Measurements from ENCODE around the gene SNTG2. TPM values are rescaled to one million over a fixed set of nuclear protein-coding genes. Genes with fewer than 3 reads are reported as not detected.
"Not testable (repeated sequence)": the region's sequence is repeated elsewhere in the genome, so short reads cannot be mapped to it uniquely, and the experiment has no call there.

Gene SNTG2
- total RNA-seq, 2 donors from 2014 or later: 2.0 to 5.0 TPM

GRCh38 chr2:1101982-1102590, 151.4 kb downstream of the SNTG2 start:
- H3K4me3 ChIP-seq: no peak overlapping the region

GRCh38 chr2:1104364-1104763, 153.7 kb downstream of the SNTG2 start:
- no peak overlapping the region for H3K4me3 ChIP-seq
- no peak for DNase-seq (ENCODE audit: low spot score)
- no peaks in the 10 kb centered on the region for H3K9me3 ChIP-seq
- TF ChIP-seq POLR2A (IDR thresholded peaks at IDR 0.05) (no peak), CTCF (IDR thresholded peaks at IDR 0.05) (no peak), POLR2AphosphoS5 (IDR thresholded peaks at IDR 0.05) (no peak)
- H3K27me3 ChIP-seq (replicated peaks; ENCODE audit: insufficient read depth): no peaks in the 10 kb centered on the region
- intact Hi-C loops (cut with DNase I): no loop called here
- no peaks in the 10 kb centered on the region for H3K4me1 ChIP-seq (replicated peaks)
- 40% methylated on average over 8 of the region's 8 CpGs for WGBS
- H3K27ac ChIP-seq: no peak overlapping the region
- no peaks in the 10 kb centered on the region for H3K36me3 ChIP-seq

More at GRCh38 chr2:1101982-1102590, 151.4 kb downstream of the SNTG2 start:
- intact Hi-C loops (cut with DNase I): no loop called here
- DNase-seq (ENCODE audit: low spot score): no peak
- Histone ChIP-seq H3K36me3 (no peaks in the 10 kb centered on the region), H3K27me3 (replicated peaks; ENCODE audit: insufficient read depth) (no peaks in the 10 kb centered on the region), H3K4me1 (replicated peaks) (no peaks in the 10 kb centered on the region), H3K27ac (no peak overlapping the region), H3K9me3 (no peaks in the 10 kb centered on the region)
- WGBS: 79% methylated on average over 16 of the region's 16 CpGs
- TF ChIP-seq CTCF (IDR thresholded peaks at IDR 0.05) (no peak), POLR2AphosphoS5 (IDR thresholded peaks at IDR 0.05) (no peak), POLR2A (IDR thresholded peaks at IDR 0.05) (no peak)

- intact Hi-C loops (cut with DNase I); DNase-seq (ENCODE audit: low spot score); H3K9me3 ChIP-seq; H3K36me3 ChIP-seq; H3K4me1 ChIP-seq (replicated peaks); H3K4me3 ChIP-seq; H3K27ac ChIP-seq; H3K27me3 ChIP-seq (replicated peaks; ENCODE audit: insufficient read depth): not testable (repeated sequence)
- WGBS: 89% methylated on average over 14 of the region's 14 CpGs
Measured at GRCh38 chr2:1106344-1106743, 155.7 kb downstream of the SNTG2 start.

GRCh38 chr2:1115843-1116539, 165.3 kb downstream of the SNTG2 start:
- Histone ChIP-seq H3K9me3 (no peaks in the 10 kb centered on the region), H3K4me3 (no peak overlapping the region), H3K36me3 (no peaks in the 10 kb centered on the region), H3K27ac (no peak overlapping the region), H3K4me1 (replicated peaks) (no peaks in the 10 kb centered on the region), H3K27me3 (replicated peaks; ENCODE audit: insufficient read depth) (no peaks in the 10 kb centered on the region)
- no peak for TF ChIP-seq POLR2AphosphoS5 (IDR thresholded peaks at IDR 0.05)
- TF ChIP-seq POLR2A (IDR thresholded peaks at IDR 0.05): no peak
- no peak for TF ChIP-seq CTCF (IDR thresholded peaks at IDR 0.05)
- intact Hi-C loops (cut with DNase I): no loop called here
- 67% methylated on average over 11 of the region's 12 CpGs for WGBS
- no peak for DNase-seq (ENCODE audit: low spot score)

GRCh38 chr2:1117569-1117968, 166.9 kb downstream of the SNTG2 start:
- TF ChIP-seq POLR2A (IDR thresholded peaks at IDR 0.05) (no peak), CTCF (IDR thresholded peaks at IDR 0.05) (no peak), POLR2AphosphoS5 (IDR thresholded peaks at IDR 0.05) (no peak)
- no peak overlapping the region for H3K27ac ChIP-seq
- intact Hi-C loops (cut with DNase I): no loop called here
- H3K27me3 ChIP-seq (replicated peaks; ENCODE audit: insufficient read depth): no peaks in the 10 kb centered on the region
- H3K4me3 ChIP-seq: no peak overlapping the region
- no peaks in the 10 kb centered on the region for H3K36me3 ChIP-seq
- no peak for DNase-seq (ENCODE audit: low spot score)
- no peaks in the 10 kb centered on the region for H3K4me1 ChIP-seq (replicated peaks)
- 91% methylated on average over 3 of the region's 5 CpGs for WGBS
- H3K9me3 ChIP-seq: no peaks in the 10 kb centered on the region

All from prostate gland (tissue), 2 donors.